Fibroblast of skin of scalp (primary cell): ENCODE data around the gene COL4A2.
A peak's percentile ranks its signal among the peaks of the same experiment; 100 is the strongest.
"Not testable (repeated sequence)": the region's sequence is repeated elsewhere in the genome, so short reads cannot be mapped to it uniquely, and the experiment has no call there.

Experiments
- DNase-seq: peaks from one replicate; pipeline ENCODE4 v3.0.0-alpha.2; 2013

Gene COL4A2

GRCh38 chr13:110523180-110523579 is 216.1 kb downstream of the COL4A2 start:
- no peak for DNase-seq

- no peak for DNase-seq
Observed at GRCh38 chr13:110523838-110524540, 216.9 kb downstream of the COL4A2 start.

DNA sequence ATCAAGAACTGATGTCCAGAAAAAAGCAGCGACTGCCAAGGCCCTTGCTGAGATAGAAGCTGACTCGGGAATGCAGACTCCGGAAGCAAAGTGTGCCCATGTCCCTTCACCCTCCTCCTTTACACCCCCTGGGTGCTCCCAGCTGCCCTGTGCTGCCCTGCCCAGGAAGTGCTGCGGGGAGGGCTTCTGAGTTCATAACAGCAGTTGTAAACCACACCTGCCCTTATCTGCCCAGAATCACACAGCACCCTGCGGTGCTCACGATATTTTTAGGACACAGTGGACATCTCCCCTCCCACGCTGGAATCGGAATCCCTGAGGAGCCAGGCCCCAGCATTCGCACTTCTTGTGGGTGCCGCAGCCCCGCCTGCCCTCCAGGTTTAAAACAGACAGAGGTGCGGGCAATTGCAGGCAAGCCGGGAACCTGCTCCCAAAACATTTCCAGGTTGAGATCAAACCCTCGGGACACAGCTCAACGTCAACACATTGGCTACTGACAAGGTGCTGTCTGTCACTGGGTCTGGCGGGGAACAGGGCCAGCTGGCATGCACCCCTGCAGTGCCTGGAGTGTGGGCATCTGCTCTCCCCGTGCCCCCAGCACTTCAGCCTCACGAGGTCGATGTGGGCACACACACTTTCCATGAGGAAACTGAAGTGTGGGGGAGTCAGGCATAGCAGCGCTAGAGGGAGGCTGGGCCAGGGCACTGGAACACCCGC is 217.6 kb downstream of the COL4A2 start:
- no peak for DNase-seq

GRCh38 chr13:110525328-110526319 is 218.5 kb downstream of the COL4A2 start:
- DNase-seq: no peak

DNA sequence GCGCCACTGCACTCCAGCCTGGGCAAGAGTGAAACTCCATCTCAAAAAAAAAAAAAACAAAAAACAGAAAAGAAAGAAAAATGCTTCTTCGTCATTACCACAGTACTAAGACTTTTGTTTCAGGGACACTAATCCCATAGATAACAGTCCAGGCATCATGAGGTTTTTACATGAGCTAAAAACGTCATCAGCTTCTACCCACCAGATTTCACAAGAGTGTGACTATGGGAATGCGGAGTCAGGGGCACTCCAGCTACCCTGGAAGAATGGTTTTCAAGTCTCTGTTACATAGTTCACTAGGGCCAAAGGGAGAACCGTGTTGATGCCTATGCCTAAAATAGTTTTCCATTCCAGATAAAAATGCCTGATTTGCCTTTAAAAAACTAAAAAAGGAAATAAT is 221.3 kb downstream of the COL4A2 start:
- no peak for DNase-seq

GRCh38 chr13:110528911-110529310 is 221.8 kb downstream of the COL4A2 start:
- DNase-seq: no peak

- no peak for DNase-seq
Observed at GRCh38 chr13:110529522-110530311, 222.6 kb downstream of the COL4A2 start.

DNA sequence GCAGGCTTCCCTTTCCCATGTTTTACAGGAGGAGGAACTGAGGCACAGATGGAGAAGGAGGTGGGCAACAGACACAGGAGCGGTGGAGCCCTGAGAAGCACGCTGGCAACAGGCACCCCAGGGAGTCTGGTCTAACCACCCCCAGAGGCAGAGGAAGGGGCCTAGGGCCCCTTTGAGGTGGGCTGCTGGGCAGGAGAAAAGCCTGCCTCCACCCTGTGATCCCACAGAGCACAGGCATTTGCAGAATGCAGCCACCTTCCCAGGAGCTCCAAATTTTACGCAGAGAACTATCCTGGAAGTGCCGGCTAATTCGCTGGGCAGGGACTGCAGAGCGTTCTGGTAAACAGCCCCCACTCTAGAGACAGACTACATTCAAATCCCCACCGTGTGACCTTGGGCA is 224.0 kb downstream of the COL4A2 start:
- no peak for DNase-seq

DNA sequence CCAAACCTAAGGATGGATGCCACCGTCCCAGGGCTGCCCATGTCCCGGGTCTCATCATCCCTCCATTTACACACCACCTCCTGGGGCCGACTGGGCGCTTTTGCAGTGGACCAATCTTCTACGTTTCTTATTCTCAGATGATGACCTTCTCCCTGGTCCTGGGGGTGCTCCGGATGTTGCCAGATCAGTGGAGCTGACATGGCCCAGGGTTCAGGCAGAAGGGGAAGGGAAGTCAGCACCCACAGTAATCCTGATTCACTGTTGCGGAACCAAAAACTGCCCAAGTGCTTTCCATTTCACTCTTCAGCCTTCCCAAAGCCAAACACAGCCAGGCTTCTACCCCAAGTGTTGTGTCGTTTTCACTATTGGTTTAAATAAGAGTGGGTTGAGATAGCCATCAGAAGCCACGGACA is 224.6 kb downstream of the COL4A2 start:
- DNase-seq: no peak

DNA sequence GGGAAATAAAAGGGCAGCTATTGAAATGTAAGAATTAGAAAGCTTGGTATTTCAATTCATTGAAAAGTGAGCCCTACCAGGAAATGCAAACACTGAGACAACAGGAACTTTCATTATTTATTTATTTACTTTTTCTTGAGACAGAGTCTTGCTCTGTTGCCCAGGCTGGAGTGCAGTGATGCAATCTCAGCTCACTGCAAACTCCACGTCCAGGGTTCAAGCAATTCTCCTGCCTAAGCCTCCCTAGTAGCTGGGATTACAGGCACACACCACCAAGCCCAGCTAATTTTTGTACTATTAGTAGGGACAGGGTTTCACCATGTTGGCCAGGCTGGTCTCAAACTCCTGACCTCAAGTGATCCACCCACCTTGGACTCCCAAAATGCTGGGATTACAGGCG is 225.2 kb downstream of the COL4A2 start:
- DNase-seq: not testable (repeated sequence)

DNA sequence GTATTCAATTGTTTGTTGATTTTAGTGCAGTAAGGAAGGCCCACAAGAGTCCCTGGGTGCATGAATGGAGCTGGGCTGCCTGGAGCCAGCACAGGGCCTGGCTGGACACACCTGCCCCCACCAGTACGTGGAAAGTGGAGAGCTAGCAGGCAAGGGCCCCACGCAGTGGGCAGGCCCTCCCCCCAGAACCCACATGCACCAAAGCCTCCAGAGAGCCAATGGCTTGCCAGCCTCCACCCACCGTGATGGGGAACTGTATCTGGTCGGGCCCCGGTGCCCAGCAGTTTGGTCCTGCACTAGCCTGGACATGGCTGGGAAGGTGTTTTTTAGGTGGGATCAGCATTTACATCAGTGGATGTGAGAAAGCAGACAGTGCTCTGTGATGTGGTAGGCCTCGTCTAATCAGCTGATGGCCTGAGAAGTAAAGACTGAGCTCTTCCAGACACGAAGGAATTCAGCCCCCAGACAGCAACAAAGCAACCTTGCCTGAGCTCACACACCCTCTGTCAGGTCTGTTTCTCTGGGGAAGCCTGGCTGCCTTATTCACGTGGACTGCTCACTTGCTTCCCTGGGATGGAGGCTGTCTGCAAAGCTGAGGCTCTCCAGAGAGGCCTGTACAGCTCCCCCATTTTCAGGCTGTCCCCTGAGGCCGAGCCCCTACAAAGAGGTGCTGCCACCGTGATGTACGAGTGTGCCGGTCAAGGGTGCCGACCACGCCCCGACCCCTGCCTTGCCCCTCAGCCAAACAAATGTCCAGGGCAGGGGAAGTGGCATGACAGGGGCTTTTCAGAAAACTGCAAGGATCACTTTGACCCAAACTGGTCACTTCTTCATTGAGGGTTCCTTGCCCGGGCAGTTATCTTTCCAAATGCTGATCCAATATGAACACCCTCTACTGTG is 226.9 kb downstream of the COL4A2 start:
- DNase-seq: no peak

GRCh38 chr13:110535526-110535925 is 228.4 kb downstream of the COL4A2 start:
- no peak for DNase-seq

DNA sequence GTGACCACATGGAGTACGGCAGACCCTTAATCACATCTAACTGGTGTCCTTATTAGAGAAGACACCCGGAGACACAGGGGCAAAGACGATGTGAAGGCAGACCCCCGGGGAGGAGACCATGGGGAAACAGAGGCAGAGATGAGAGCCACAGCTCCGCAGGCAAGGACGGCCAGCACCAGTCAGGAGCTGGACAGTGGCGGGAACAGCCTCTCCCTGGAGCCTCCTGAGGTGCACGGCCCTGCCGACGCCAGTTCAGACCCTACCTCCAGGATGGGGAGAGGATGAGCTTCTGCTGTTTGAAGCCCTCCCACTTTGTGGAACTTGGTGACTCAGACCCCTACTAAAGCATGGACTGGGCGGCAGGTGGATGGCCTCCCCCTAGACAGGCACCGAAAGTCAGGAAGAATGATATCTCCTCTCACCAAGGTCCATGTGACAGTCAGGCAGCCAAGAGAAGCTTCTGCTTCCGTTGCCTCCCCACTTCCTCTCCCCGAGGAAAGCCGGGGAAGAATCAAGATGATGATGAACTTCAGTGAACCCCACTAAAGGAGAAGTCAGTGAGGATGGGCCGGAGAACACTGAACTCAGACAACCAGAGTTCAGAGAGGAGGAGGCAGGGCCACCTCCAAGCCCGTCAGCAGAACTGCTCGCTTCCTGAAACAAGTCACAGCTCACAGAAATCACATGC is 229.1 kb downstream of the COL4A2 start:
- DNase-seq: no peak

DNA sequence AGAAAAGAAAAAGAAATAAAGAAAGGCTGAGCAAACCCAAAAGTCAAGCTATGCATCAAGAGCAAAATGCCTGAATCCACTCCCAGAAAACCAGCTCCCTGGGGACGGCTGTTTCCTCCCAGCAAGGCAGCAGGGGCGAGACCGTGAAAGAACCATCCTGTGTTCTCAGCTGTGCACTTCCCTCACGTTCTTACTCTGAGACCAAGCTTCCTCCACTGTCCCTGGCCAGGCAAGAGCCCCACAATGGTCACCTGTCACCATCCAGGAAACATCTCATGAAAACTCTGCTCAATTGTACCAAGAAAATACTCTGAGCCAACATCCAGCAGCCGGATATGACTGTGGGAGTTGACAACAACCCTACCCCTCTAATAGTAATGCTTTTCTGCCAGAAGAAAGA is 231.5 kb downstream of the COL4A2 start:
- DNase-seq: peak; percentile 50

- DNase-seq: no peak
Observed at GRCh38 chr13:110539894-110540293, 232.8 kb downstream of the COL4A2 start.

GRCh38 chr13:110540871-110541525 is 233.9 kb downstream of the COL4A2 start:
- DNase-seq: no peak

- no peak for DNase-seq
Observed at GRCh38 chr13:110541526-110541920, 234.4 kb downstream of the COL4A2 start.

- DNase-seq: no peak
Observed at GRCh38 chr13:110542169-110542796, 235.2 kb downstream of the COL4A2 start.

DNA sequence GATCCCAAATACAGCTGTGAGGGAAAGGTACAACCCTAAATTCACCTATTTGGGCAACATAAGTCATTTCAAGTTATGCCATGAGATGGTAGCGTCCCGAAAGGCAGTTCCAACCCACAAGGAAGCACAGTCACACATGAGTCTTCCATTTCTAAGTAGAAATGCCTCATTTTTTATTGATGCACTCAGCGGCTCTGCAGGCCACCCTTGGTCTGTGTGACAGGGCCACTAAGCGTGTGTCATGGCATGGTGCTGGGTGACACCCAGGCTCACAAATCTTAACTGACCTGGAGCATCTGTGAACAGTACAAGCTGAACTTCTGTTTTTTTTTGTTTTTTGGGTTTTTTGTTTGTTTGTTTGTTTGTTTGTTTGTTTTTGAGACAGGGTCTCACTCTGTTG is 239.3 kb downstream of the COL4A2 start:
- no peak for DNase-seq
